ENCODE measurements around the gene SENP5. TPM values are rescaled to one million over a fixed set of nuclear protein-coding genes. Genes with fewer than 3 reads are reported as not detected.
"Not testable (repeated sequence)": the region's sequence is repeated elsewhere in the genome, so short reads cannot be mapped to it uniquely, and the experiment has no call there.

SENP5 gene
- total and polyA plus RNA-seq, 7 donors: 8.1 to 37.7 (median 21.3) TPM

- peak; percentile 96 to 98 (median 96) for ATAC-seq
- TF ChIP-seq CTCF (IDR thresholded peaks at IDR 0.05): peak; percentile 60
- Histone ChIP-seq H3K27me3 (ENCODE audit: insufficient read depth in 3 of 3, low read length in 2 of 3) (no peaks in the 10 kb centered on the region), H3K27ac (peak within 1 kb of the TSS; percentile 96), H3K36me3 (ENCODE audit: insufficient read depth in 1 of 2, low read depth in 1 of 2) (peaks cover 0 to 23% of the 10 kb centered on the region in 2 donors), H3K4me1 (peaks cover 19% of the 10 kb centered on the region), H3K9me3 (no peaks in the 10 kb centered on the region), H3K4me3 (peak within 1 kb of the TSS; percentile 95)
- peak; percentile 99 to 100 for DNase-seq
- intact Hi-C loops (cut with DNase I): loop anchor here (2.0 to 5.0 kb wide), 3 partner anchors 75 to 202 kb away; partner anchors contain the start of gene SENP5 (in 2 of the 2)
- 0 to 1% (median 0%) methylated on average over 59 to 77 of the region's 77 CpGs for WGBS, 3 donors
Observed at GRCh38 chr3:196942226-196942914, 74.7 kb downstream of the SENP5 start, which contains the start of gene NCBP2. NCBP2 (minus strand) TSS chr3:196942528; CDS start chr3:196942503, 25 bp downstream.

- DNase-seq (peak in 1 of 2 donors; percentile 39), ATAC-seq (peak; percentile 7 to 28 (median 16))
- no peaks in the 10 kb centered on the region for H3K9me3 ChIP-seq
- peak overlapping the region; percentile 96 for H3K27ac ChIP-seq
- H3K27me3 ChIP-seq (ENCODE audit: insufficient read depth in 3 of 3, low read length in 2 of 3): no peaks in the 10 kb centered on the region
- no peak for TF ChIP-seq CTCF (IDR thresholded peaks at IDR 0.05)
- intact Hi-C loops (cut with DNase I): loop anchor here (2.0 to 5.0 kb wide), 3 partner anchors 76 to 202 kb away; partner anchors contain the start of gene SENP5 (in 2 of the 2)
- H3K4me1 ChIP-seq: peaks cover 19% of the 10 kb centered on the region
- H3K4me3 ChIP-seq: peak overlapping the region; percentile 95
- H3K36me3 ChIP-seq (ENCODE audit: insufficient read depth in 1 of 2, low read depth in 1 of 2): peaks cover 0 to 18% of the 10 kb centered on the region in 2 donors
- 0 to 1% (median 1%) methylated on average over 25 of the region's 25 CpGs for WGBS, 3 donors
Observed at GRCh38 chr3:196942915-196943277, 75.2 kb downstream of the SENP5 start.

GRCh38 chr3:196944037-196944790 is 76.5 kb downstream of the SENP5 start:
- WGBS, 3 donors: 64 to 70% (median 66%) methylated on average over 14 of the region's 14 CpGs
- H3K27me3 ChIP-seq (ENCODE audit: insufficient read depth in 3 of 3, low read length in 2 of 3); H3K36me3 ChIP-seq (ENCODE audit: insufficient read depth in 1 of 2, low read depth in 1 of 2); DNase-seq; H3K27ac ChIP-seq; ATAC-seq; H3K9me3 ChIP-seq: not testable (repeated sequence)
- intact Hi-C loops (cut with DNase I): loop anchor here in 1 of 2 donors (5.0 kb wide), 1 partner anchor 77 kb away; the partner anchor contains the start of gene SENP5
- Histone ChIP-seq H3K4me1 (peaks cover 19% of the 10 kb centered on the region), H3K4me3 (peak overlapping the region; percentile 95)

GRCh38 chr3:196947136-196947859 is 79.6 kb downstream of the SENP5 start:
- H3K9me3 ChIP-seq: no peaks in the 10 kb centered on the region
- intact Hi-C loops (cut with DNase I): no loop called here
- H3K4me1 ChIP-seq: peaks cover 7% of the 10 kb centered on the region
- no peak for TF ChIP-seq CTCF (IDR thresholded peaks at IDR 0.05)
- no peaks in the 10 kb centered on the region for H3K27me3 ChIP-seq (ENCODE audit: insufficient read depth in 3 of 3, low read length in 2 of 3)
- H3K4me3 ChIP-seq: no peak overlapping the region
- ATAC-seq: no peak
- peaks cover 0 to 3% of the 10 kb centered on the region in 2 donors for H3K36me3 ChIP-seq (ENCODE audit: insufficient read depth in 1 of 2, low read depth in 1 of 2)
- DNase-seq: no peak
- H3K27ac ChIP-seq: no peak overlapping the region
- WGBS, 3 donors: 77 to 83% (median 80%) methylated on average over 10 of the region's 10 CpGs
